Measurements from ENCODE around the gene TNFRSF18.
"Not testable (repeated sequence)": the region's sequence is repeated elsewhere in the genome, so short reads cannot be mapped to it uniquely, and the experiment has no call there.

The TNFRSF18 gene

GRCh38 chr1:1195726-1196125, 10.7 kb downstream of the TNFRSF18 start:
- not testable (repeated sequence) for DNase-seq

- no peak for DNase-seq
These were observed 11.7 kb downstream of the TNFRSF18 start for GRCh38 chr1:1194723-1195122.

GRCh38 chr1:1191734-1192133, 14.7 kb downstream of the TNFRSF18 start:
- no peak for DNase-seq

- no peak for DNase-seq
These were observed 17.3 kb downstream of the TNFRSF18 start for GRCh38 chr1:1189111-1189510.

GRCh38 chr1:1187938-1188337, 18.5 kb downstream of the TNFRSF18 start:
- no peak for DNase-seq

GRCh38 chr1:1185101-1185765, 21.2 kb downstream of the TNFRSF18 start:
- no peak for DNase-seq

- no peak for DNase-seq
These were observed 22.3 kb downstream of the TNFRSF18 start for GRCh38 chr1:1183833-1184775.

GRCh38 chr1:1183221-1183747, 23.1 kb downstream of the TNFRSF18 start:
- no peak for DNase-seq

- no peak for DNase-seq
These were observed 23.7 kb downstream of the TNFRSF18 start for GRCh38 chr1:1182491-1183220.

GRCh38 chr1:1181938-1182410, 24.4 kb downstream of the TNFRSF18 start:
- DNase-seq, result no peak

- no peak for DNase-seq
These were observed 25.1 kb downstream of the TNFRSF18 start for GRCh38 chr1:1181129-1181937.

GRCh38 chr1:1179983-1180861, 26.2 kb downstream of the TNFRSF18 start:
- no peak for DNase-seq

- no peak for DNase-seq
These were observed 26.9 kb downstream of the TNFRSF18 start for GRCh38 chr1:1179346-1179982.

GRCh38 chr1:1178794-1179331, 27.5 kb downstream of the TNFRSF18 start:
- DNase-seq, result no peak

- no peak for DNase-seq
These were observed 28.8 kb downstream of the TNFRSF18 start for GRCh38 chr1:1177452-1178206.

- DNase-seq, result no peak
These were observed 29.5 kb downstream of the TNFRSF18 start for GRCh38 chr1:1176931-1177330.

GRCh38 chr1:1176063-1176761, 30.2 kb downstream of the TNFRSF18 start:
- not testable (repeated sequence) for DNase-seq

GRCh38 chr1:1175221-1176062, 30.9 kb downstream of the TNFRSF18 start:
- DNase-seq, result no peak
